Panc1 (cell line): ENCODE measurements around the gene OR2F2. TPM values are rescaled to one million over a fixed set of nuclear protein-coding genes. Genes with fewer than 3 reads are reported as not detected.

ENCODE experiments used
- ATAC-seq: fragments of 200-7000 bp; cut with Tn5 transposase; 2 replicates; pipeline ENCODE4 v1.9.1; 2020; ENCODE audit warnings: mild to moderate bottlenecking, moderate library complexity
- BruUV-seq: library from RNA; stranded (reverse); fragments of 400-500 nt; replicated peaks from 2 replicates; lab custom pipeline; 2021; lab: Mats Ljungman, UMichigan
- CTCF ChIA-PET: fragments of 300-600 bp; sonication (Branson Sonifier 250); formaldehyde crosslinking; loops from one replicate; lab custom pipeline; 2022; ENCODE audit warnings: antibody characterized with exemption; lab: Charles Lee
- POLR2A ChIA-PET: fragments of 300-600 bp; sonication (Branson Sonifier 250); formaldehyde crosslinking; loops from one replicate; lab custom pipeline; 2022; ENCODE audit warnings: antibody characterized with exemption; lab: Charles Lee
- DNase-seq: peaks from one replicate; pipeline ENCODE4 v3.0.0-alpha.2; 2010; ENCODE audit warnings: low read depth, low spot score
- H3K27ac ChIP-seq: 2 replicates; pipeline ENCODE4 v1.5.1; 2011; ENCODE audit warnings: mild to moderate bottlenecking, low read length, inconsistent platforms
- H3K27me3 ChIP-seq: fragments of 200-500 bp; sonication (Bioruptor generic); 2 replicates; pipeline ENCODE4 v1.6.0; 2014; ENCODE audit warnings: low read length, inconsistent platforms; ENCODE audit not compliant: control insufficient read depth, insufficient read depth
- H3K36me3 ChIP-seq: fragments of 200-500 bp; sonication (Bioruptor generic); 2 replicates; pipeline ENCODE4 v1.5.1; 2014; ENCODE audit warnings: inconsistent platforms, mild to moderate bottlenecking, low read length, moderate library complexity; ENCODE audit not compliant: control insufficient read depth, insufficient read depth
- H3K4me1 ChIP-seq: 2 replicates; pipeline ENCODE4 v1.5.1; 2011; ENCODE audit warnings: inconsistent platforms, mild to moderate bottlenecking, low read length, moderate library complexity; ENCODE audit not compliant: control insufficient read depth, insufficient read depth
- H3K4me3 ChIP-seq, 2 experiments: 2 replicates each; pipeline ENCODE4 v1.5.1; 2011 to 2012; ENCODE audit warnings: low read depth in 2 of 2, low read length in 2 of 2, mild to moderate bottlenecking in 2 of 2, inconsistent platforms in 1 of 2, moderate library complexity in 1 of 2
- H3K9me3 ChIP-seq: fragments of 200-500 bp; sonication (Bioruptor generic); 2 replicates; pipeline ENCODE4 v1.5.1; 2014; ENCODE audit warnings: low read depth, mild to moderate bottlenecking, inconsistent platforms, low read length, moderate library complexity; ENCODE audit not compliant: control insufficient read depth, insufficient read depth
- CTCF ChIP-seq: fragments of 450-650 bp; IDR thresholded peaks from 2 replicates; pipeline ENCODE4 v1.5.1; 2017; ENCODE audit warnings: mild to moderate bottlenecking
- POLR2AphosphoS5 ChIP-seq: IDR thresholded peaks from 2 replicates; pipeline ENCODE4 v1.6.1; 2012; ENCODE audit warnings: mild to moderate bottlenecking, low read depth, low read length, moderate library complexity
- SIN3A ChIP-seq: IDR thresholded peaks from 2 replicates; pipeline ENCODE4 v1.6.1; 2012; ENCODE audit warnings: low read depth, mild to moderate bottlenecking, low read length, moderate library complexity, borderline replicate concordance; ENCODE audit not compliant: insufficient read depth
- TCF7L2 ChIP-seq: IDR thresholded peaks from 2 replicates; pipeline ENCODE4 v1.6.1; 2011; ENCODE audit warnings: mild to moderate bottlenecking, low read depth, low read length, inconsistent platforms
- in situ Hi-C: cut with HindIII; loops from 2 replicates; pipeline ENCODE4 v1.10.0; 2016; ENCODE audit warnings: low sequenced_read_pairs, low pct_unique_long_range_greater_than_20kb
- intact Hi-C: fragments of 100-400 bp; cut with micrococcal nuclease; formaldehyde crosslinking; loops from one replicate; pipeline ENCODE4 v1.10.0; 2022; ENCODE audit not compliant: unreplicated experiment
- total RNA-seq: library from RNA; stranded (reverse); gene quantifications from one replicate; pipeline ENCODE4 v1.2.1, GENCODE V29; 2021; ENCODE audit not compliant: unreplicated experiment
- TF ChIP-seq, protein P1 (sequence below), 2 experiments: IDR thresholded peaks; 2 replicates each; pipeline ENCODE4 v1.6.1; 2011 to 2012; ENCODE audit warnings: low read depth in 2 of 2, control low read depth in 1 of 2, low read length in 1 of 2, mild to moderate bottlenecking in 1 of 2, moderate library complexity in 1 of 2; ENCODE audit not compliant: insufficient read depth in 1 of 2

The OR2F2 gene
- total RNA-seq, 1 experiment from 2014 or later, result not detected

- TF ChIP-seq CTCF (no peak), SIN3A (no peak), TCF7L2 (no peak), POLR2AphosphoS5 (no peak)
- TF ChIP-seq, protein P1, sequence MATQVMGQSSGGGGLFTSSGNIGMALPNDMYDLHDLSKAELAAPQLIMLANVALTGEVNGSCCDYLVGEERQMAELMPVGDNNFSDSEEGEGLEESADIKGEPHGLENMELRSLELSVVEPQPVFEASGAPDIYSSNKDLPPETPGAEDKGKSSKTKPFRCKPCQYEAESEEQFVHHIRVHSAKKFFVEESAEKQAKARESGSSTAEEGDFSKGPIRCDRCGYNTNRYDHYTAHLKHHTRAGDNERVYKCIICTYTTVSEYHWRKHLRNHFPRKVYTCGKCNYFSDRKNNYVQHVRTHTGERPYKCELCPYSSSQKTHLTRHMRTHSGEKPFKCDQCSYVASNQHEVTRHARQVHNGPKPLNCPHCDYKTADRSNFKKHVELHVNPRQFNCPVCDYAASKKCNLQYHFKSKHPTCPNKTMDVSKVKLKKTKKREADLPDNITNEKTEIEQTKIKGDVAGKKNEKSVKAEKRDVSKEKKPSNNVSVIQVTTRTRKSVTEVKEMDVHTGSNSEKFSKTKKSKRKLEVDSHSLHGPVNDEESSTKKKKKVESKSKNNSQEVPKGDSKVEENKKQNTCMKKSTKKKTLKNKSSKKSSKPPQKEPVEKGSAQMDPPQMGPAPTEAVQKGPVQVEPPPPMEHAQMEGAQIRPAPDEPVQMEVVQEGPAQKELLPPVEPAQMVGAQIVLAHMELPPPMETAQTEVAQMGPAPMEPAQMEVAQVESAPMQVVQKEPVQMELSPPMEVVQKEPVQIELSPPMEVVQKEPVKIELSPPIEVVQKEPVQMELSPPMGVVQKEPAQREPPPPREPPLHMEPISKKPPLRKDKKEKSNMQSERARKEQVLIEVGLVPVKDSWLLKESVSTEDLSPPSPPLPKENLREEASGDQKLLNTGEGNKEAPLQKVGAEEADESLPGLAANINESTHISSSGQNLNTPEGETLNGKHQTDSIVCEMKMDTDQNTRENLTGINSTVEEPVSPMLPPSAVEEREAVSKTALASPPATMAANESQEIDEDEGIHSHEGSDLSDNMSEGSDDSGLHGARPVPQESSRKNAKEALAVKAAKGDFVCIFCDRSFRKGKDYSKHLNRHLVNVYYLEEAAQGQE (IDR thresholded peaks at IDR 0.05; ENCODE audit: insufficient read depth in 1 of 2, low read depth in 2 of 2, low read length in 1 of 2), result no peak
- Histone ChIP-seq H3K36me3 (no peaks in the 10 kb centered on the region), H3K4me3 (no peak overlapping the region), H3K27me3 (peaks cover 5% of the 10 kb centered on the region; the same call in 1 of the 2 replicates), H3K9me3 (no peaks in the 10 kb centered on the region), H3K27ac (no peak overlapping the region), H3K4me1 (no peaks in the 10 kb centered on the region)
- intact Hi-C loops, result no loop called here
- in situ Hi-C loops, result no loop called here
- DNase-seq (no peak), ATAC-seq (no peak)
- BruUV-seq, result no TSS peak
- POLR2A ChIA-PET, result no interaction called here
- CTCF ChIA-PET, result no interaction called here
Observed at GRCh38 chr7:143910473-143911248, 24.4 kb upstream of the OR2F2 start.

DNA sequence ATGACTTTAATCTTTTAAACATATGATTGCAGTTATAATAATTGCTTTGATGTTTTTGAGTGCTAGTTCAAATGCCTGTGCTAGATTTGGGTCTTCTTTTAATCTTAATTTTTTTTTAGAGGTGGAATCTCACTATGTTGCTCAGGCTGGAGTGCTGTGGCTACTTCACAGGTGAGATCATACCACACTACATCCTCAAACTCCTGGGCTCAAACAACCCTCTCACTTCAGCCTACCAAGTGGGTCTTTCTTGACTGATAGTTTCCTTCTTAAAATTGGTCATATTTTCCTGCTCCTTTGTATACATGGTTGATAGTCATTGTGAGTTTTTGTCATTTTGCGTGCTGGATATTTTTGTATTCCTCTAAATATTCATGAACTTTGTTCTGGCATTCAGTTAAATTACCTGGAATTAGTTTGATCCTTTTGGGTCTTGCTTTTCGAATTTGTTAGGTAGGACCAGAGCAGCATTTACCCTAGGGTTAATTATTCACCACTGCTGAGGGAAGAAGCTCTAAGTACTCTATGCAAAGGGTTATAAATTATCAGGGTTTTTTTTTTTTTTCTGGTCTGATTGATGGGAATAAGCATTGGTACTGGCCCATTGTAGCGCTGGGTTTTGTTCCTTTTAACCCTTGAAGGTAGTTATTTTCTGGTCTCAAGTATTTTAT, 21.0 kb upstream of the OR2F2 start:
- in situ Hi-C loops, result no loop called here
- CTCF ChIA-PET, result interaction anchor here (0.6 kb wide), 1 partner anchor 10 kb away, joined by 3 read pairs; no protein-coding TSS in a partner anchor

More for the DNA sequence above, 21.0 kb upstream of the OR2F2 start:
- no peaks in the 10 kb centered on the region for H3K36me3 ChIP-seq
- POLR2A ChIA-PET, result no interaction called here
- ATAC-seq, result no peak
- no TSS peak for BruUV-seq
- TF ChIP-seq, protein P1 (IDR thresholded peaks at IDR 0.05; ENCODE audit: insufficient read depth in 1 of 2, low read depth in 2 of 2, low read length in 1 of 2), result no peak
- TF ChIP-seq TCF7L2, result no peak
- no peak for TF ChIP-seq CTCF
- no peak for TF ChIP-seq POLR2AphosphoS5
- no peak for TF ChIP-seq SIN3A
- intact Hi-C loops, result no loop called here
- no peak overlapping the region for H3K4me3 ChIP-seq
- H3K9me3 ChIP-seq, result no peaks in the 10 kb centered on the region
- H3K27ac ChIP-seq, result no peak overlapping the region
- H3K27me3 ChIP-seq, result peaks cover 2% of the 10 kb centered on the region; the same call in 1 of the 2 replicates
- no peak for DNase-seq
- H3K4me1 ChIP-seq, result no peaks in the 10 kb centered on the region
